ENCODE measurements around the gene ANKMY1.

ANKMY1 gene, protein sequence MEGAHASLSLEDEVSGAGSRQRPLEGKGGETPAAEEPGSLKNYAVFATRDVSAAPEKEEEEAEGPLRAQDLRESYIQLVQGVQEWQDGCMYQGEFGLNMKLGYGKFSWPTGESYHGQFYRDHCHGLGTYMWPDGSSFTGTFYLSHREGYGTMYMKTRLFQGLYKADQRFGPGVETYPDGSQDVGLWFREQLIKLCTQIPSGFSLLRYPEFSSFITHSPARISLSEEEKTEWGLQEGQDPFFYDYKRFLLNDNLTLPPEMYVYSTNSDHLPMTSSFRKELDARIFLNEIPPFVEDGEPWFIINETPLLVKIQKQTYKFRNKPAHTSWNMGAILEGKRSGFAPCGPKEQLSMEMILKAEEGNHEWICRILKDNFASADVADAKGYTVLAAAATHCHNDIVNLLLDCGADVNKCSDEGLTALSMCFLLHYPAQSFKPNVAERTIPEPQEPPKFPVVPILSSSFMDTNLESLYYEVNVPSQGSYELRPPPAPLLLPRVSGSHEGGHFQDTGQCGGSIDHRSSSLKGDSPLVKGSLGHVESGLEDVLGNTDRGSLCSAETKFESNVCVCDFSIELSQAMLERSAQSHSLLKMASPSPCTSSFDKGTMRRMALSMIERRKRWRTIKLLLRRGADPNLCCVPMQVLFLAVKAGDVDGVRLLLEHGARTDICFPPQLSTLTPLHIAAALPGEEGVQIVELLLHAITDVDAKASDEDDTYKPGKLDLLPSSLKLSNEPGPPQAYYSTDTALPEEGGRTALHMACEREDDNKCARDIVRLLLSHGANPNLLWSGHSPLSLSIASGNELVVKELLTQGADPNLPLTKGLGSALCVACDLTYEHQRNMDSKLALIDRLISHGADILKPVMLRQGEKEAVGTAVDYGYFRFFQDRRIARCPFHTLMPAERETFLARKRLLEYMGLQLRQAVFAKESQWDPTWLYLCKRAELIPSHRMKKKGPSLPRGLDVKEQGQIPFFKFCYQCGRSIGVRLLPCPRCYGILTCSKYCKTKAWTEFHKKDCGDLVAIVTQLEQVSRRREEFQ

GRCh38 chr2:240557808-240558207, at the start of gene ANKMY1:
Gene ANKMY1 (minus strand): TSS chr2:240557988. CDS start chr2:240557335, 653 bp downstream.
- no peak for DNase-seq (ENCODE audit: low spot score)

- DNase-seq (ENCODE audit: low spot score) = no peak
Measured at GRCh38 chr2:240605867-240606743, 48.3 kb upstream of the ANKMY1 start.

- DNase-seq (ENCODE audit: low spot score) = no peak
Measured at GRCh38 chr2:240604939-240605716, 47.3 kb upstream of the ANKMY1 start.

GRCh38 chr2:240604291-240604938, 46.6 kb upstream of the ANKMY1 start:
- DNase-seq (ENCODE audit: low spot score) = peak; percentile 87

- DNase-seq (ENCODE audit: low spot score) = no peak
Measured at GRCh38 chr2:240603846-240604245, 46.1 kb upstream of the ANKMY1 start.

- DNase-seq (ENCODE audit: low spot score) = no peak
Measured at GRCh38 chr2:240603081-240603835, 45.5 kb upstream of the ANKMY1 start.

- no peak for DNase-seq (ENCODE audit: low spot score)
Measured at GRCh38 chr2:240602266-240603050, 44.7 kb upstream of the ANKMY1 start.

- DNase-seq (ENCODE audit: low spot score) = no peak
Measured at GRCh38 chr2:240601831-240602160, 44.0 kb upstream of the ANKMY1 start.

GRCh38 chr2:240601061-240601830, 43.5 kb upstream of the ANKMY1 start:
- DNase-seq (ENCODE audit: low spot score) = no peak

- DNase-seq (ENCODE audit: low spot score) = no peak
Measured at GRCh38 chr2:240600451-240600961, 42.7 kb upstream of the ANKMY1 start.

GRCh38 chr2:240599141-240599583, 41.4 kb upstream of the ANKMY1 start:
- no peak for DNase-seq (ENCODE audit: low spot score)

DNA sequence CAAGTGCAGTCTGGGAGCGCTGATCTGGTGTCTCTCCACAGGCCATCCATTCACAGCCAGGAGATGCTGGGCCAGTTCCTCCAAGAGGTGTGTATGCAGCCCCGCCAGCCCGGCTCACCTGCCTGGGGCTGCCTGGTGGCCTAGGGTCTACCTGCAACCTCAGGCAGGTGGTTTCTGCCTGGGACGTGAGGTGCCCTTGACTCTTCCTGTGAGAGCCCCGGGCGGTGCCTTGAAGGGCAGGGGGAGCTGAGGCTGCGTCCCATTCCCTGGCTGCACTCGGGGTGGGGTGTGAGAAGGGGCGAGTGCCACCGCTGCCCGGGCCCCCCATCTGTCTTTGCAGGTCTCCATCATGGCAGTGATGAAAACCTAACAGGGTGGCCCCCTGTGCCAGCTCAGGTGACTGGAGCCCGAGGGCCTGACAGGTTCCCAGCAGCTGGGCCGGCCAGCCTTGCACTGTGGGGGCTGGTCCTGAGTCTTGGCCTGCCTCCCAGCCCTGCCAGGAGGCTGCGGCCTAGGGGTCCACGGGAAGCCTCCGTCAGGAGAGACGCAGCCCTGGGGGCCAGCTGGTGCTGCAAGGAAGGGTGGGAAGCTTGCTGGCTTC, 40.6 kb upstream of the ANKMY1 start:
- DNase-seq (ENCODE audit: low spot score) = no peak

- DNase-seq (ENCODE audit: low spot score) = no peak
Measured at GRCh38 chr2:240597419-240598181, 39.8 kb upstream of the ANKMY1 start.

DNA sequence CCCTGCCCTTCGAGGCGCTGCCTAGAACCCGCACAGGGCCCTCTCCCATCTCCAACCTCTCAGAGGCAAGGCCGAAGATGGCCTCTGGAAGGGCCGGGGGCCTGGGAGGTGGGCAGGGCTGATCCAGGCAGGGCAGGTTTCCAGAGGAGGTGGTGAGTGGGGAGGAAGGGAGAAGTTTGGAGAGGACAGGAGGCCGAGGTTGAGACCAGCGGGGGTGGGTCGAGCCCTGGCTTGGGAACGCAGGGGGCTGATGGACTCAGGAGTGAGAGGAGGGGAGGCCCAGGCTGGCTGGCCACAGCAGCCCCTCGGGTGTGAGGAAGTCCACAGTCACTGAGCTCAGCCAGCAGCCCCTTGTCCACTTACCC, 39.2 kb upstream of the ANKMY1 start:
- DNase-seq (ENCODE audit: low spot score) = no peak

DNA sequence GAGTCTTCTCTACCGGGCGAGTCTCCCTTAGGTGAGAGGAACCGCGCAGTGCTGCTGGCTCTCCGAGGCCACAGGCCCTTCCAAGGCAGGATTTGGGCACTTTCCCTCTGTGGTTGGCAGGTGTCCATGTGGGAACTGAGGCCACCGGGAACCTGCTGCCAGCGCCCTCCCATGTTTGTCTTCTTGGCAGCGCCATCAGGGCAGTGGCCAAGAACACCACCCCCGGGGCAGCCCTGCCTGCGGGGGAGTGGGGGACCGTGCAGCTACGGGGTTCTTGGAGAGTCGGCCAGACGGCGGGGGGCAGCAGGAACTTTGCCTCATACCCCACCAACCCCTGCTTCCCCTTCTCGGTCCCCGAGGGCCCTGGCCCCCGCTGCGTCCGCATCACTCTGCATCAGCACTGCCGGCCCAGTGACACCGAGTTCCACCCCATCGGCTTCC, 38.7 kb upstream of the ANKMY1 start:
- no peak for DNase-seq (ENCODE audit: low spot score)

DNA sequence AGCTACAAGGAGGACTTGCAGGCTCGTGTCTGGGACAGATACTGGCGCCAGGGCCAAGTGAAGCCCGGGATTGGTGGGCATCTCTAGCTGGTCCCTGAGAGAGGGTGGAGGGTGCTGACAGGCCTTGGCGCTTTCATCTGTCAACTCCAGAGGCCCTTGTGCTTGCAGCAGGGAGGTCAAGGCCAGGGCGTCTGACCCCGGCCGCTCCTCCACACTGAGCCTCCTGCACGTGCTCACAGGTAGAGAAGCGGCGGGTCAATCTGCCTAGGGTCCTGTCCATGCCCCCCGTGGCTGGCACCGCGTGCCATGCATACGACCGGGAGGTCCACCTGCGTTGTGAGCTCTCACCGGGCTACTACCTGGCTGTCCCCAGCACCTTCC, 38.3 kb upstream of the ANKMY1 start:
- no peak for DNase-seq (ENCODE audit: low spot score)
